Measurements from ENCODE around the gene PTPRCAP. TPM values are rescaled to one million over a fixed set of nuclear protein-coding genes. Genes with fewer than 3 reads are reported as not detected.
"Not testable (repeated sequence)": the region's sequence is repeated elsewhere in the genome, so short reads cannot be mapped to it uniquely, and the experiment has no call there.

PTPRCAP gene
- total and polyA plus RNA-seq, 2 donors from 2014 or later: 4.7 to 20.3 TPM

- H3K27me3 ChIP-seq (ENCODE audit: control insufficient read depth, insufficient read depth, low read length): no peaks in the 10 kb centered on the region
- DNase-seq (peak in 1 of 5 donors; percentile 80), FAIRE-seq (no peak)
- no peaks in the 10 kb centered on the region for H3K36me3 ChIP-seq (ENCODE audit: control insufficient read depth in 2 of 3, insufficient read depth in 3 of 3, low read length in 3 of 3)
- TF ChIP-seq CTCF (IDR thresholded peaks at IDR 0.05; ENCODE audit: borderline replicate concordance, extremely low read depth, insufficient read depth): no peak
- no peak overlapping the region for H3K27ac ChIP-seq (ENCODE audit: low read depth in 2 of 2, low read length in 2 of 2)
- no peaks in the 10 kb centered on the region for H3K9me3 ChIP-seq (ENCODE audit: control insufficient read depth in 2 of 3, insufficient read depth in 1 of 3, low read length in 3 of 3)
- no peak overlapping the region for H3K4me3 ChIP-seq (ENCODE audit: low read length in 3 of 3)
- intact Hi-C loops (cut with DNase I): no loop called here
- H3K9ac ChIP-seq (ENCODE audit: low read length in 3 of 3): no peak overlapping the region
- H3K4me1 ChIP-seq (ENCODE audit: control insufficient read depth in 2 of 3, insufficient read depth in 2 of 3, low read depth in 1 of 3, low read length in 3 of 3): peaks cover 0 to 11% (median 5%) of the 10 kb centered on the region in 3 donors
Measured at GRCh38 chr11:67404515-67405195, 32.8 kb downstream of the PTPRCAP start.

- H3K27me3 ChIP-seq (ENCODE audit: control insufficient read depth, insufficient read depth, low read length); H3K9me3 ChIP-seq (ENCODE audit: control insufficient read depth in 2 of 3, insufficient read depth in 1 of 3, low read length in 3 of 3); FAIRE-seq; H3K27ac ChIP-seq (ENCODE audit: low read depth in 2 of 2, low read length in 2 of 2); H3K36me3 ChIP-seq (ENCODE audit: control insufficient read depth in 2 of 3, insufficient read depth in 3 of 3, low read length in 3 of 3); H3K9ac ChIP-seq (ENCODE audit: low read length in 3 of 3); H3K4me3 ChIP-seq (ENCODE audit: low read length in 3 of 3); DNase-seq; intact Hi-C loops (cut with DNase I): not testable (repeated sequence)
- H3K4me1 ChIP-seq (ENCODE audit: control insufficient read depth in 2 of 3, insufficient read depth in 2 of 3, low read depth in 1 of 3, low read length in 3 of 3): peaks cover 0 to 15% (median 5%) of the 10 kb centered on the region in 3 donors
Measured at GRCh38 chr11:67403085-67403484, 34.4 kb downstream of the PTPRCAP start.

GRCh38 chr11:67402192-67402839, 35.2 kb downstream of the PTPRCAP start:
- H3K9me3 ChIP-seq (ENCODE audit: control insufficient read depth in 2 of 3, insufficient read depth in 1 of 3, low read length in 3 of 3); FAIRE-seq; intact Hi-C loops (cut with DNase I); DNase-seq; H3K27me3 ChIP-seq (ENCODE audit: control insufficient read depth, insufficient read depth, low read length): not testable (repeated sequence)
- H3K4me1 ChIP-seq (ENCODE audit: control insufficient read depth in 2 of 3, insufficient read depth in 2 of 3, low read depth in 1 of 3, low read length in 3 of 3): peaks cover 0 to 15% (median 5%) of the 10 kb centered on the region in 3 donors
- peaks cover 0 to 17% (median 2%) of the 10 kb centered on the region in 3 donors for H3K36me3 ChIP-seq (ENCODE audit: control insufficient read depth in 2 of 3, insufficient read depth in 3 of 3, low read length in 3 of 3)
- peak overlapping the region; percentile 60 to 70 (median 61) for H3K4me3 ChIP-seq (ENCODE audit: low read length in 3 of 3)
- peak overlapping the region; percentile 11 to 78 for H3K27ac ChIP-seq (ENCODE audit: low read depth in 2 of 2, low read length in 2 of 2)
- H3K9ac ChIP-seq (ENCODE audit: low read length in 3 of 3): peak overlapping the region in 2 of 3 donors; percentile 39 to 65

- H3K9me3 ChIP-seq (ENCODE audit: control insufficient read depth in 2 of 3, insufficient read depth in 1 of 3, low read length in 3 of 3): no peaks in the 10 kb centered on the region
- peaks cover 0 to 19% (median 2%) of the 10 kb centered on the region in 3 donors for H3K36me3 ChIP-seq (ENCODE audit: control insufficient read depth in 2 of 3, insufficient read depth in 3 of 3, low read length in 3 of 3)
- no peak for FAIRE-seq
- H3K27ac ChIP-seq (ENCODE audit: low read depth in 2 of 2, low read length in 2 of 2): peak within 1 kb of the TSS; percentile 78 to 88
- H3K9ac ChIP-seq (ENCODE audit: low read length in 3 of 3): peak within 1 kb of the TSS; percentile 39 to 92 (median 90)
- peak; percentile 94 to 97 (median 96) for DNase-seq
- H3K4me3 ChIP-seq (ENCODE audit: low read length in 3 of 3): peak within 1 kb of the TSS; percentile 61 to 83 (median 71)
- intact Hi-C loops (cut with DNase I): no loop called here
- TF ChIP-seq CTCF (IDR thresholded peaks at IDR 0.05; ENCODE audit: borderline replicate concordance, extremely low read depth, insufficient read depth): peak; percentile 19
- peaks cover 0 to 15% (median 5%) of the 10 kb centered on the region in 3 donors for H3K4me1 ChIP-seq (ENCODE audit: control insufficient read depth in 2 of 3, insufficient read depth in 2 of 3, low read depth in 1 of 3, low read length in 3 of 3)
- H3K27me3 ChIP-seq (ENCODE audit: control insufficient read depth, insufficient read depth, low read length): no peaks in the 10 kb centered on the region
Measured at GRCh38 chr11:67401495-67402191, 35.8 kb downstream of the PTPRCAP start, which contains the start of gene PPP1CA. PPP1CA (minus strand) TSS chr11:67401858; CDS start chr11:67401782, 76 bp downstream.

Data from kidney (tissue), 14 donors.